Psoas muscle (tissue), 8 donors: ENCODE results near the gene TSNAXIP1. TPM values are rescaled to one million over a fixed set of nuclear protein-coding genes. Genes with fewer than 3 reads are reported as not detected.
A peak's percentile ranks its signal among the peaks of the same experiment; 100 is the strongest.

Experiments used
- ATAC-seq, 4 donors: fragments of 200-7000 bp; cut with Tn5 transposase; one replicate each; pipeline ENCODE4 v1.9.1; 2020; ENCODE audit warnings: moderate library complexity in 3 of 4, mild to moderate bottlenecking in 2 of 4
- DNase-seq, 2 donors: peaks; one replicate each; pipeline ENCODE4 v3.0.0-alpha.2; 2020
- H3K27ac ChIP-seq: fragments of 200-600 bp; one replicate; pipeline ENCODE4 v1.8.0; 2022
- H3K27me3 ChIP-seq, 3 donors: fragments of 200-600 bp in 1 of 3; one replicate each; pipeline versions ENCODE4 v1.6.1 to v1.8.0; 2013 to 2022; ENCODE audit warnings: low read length in 2 of 3, mild to moderate bottlenecking in 2 of 3, moderate library complexity in 1 of 3; ENCODE audit not compliant: insufficient read depth in 3 of 3
- H3K36me3 ChIP-seq, 2 donors: fragments of 200-600 bp in 1 of 2; one replicate each; pipeline versions ENCODE4 v1.6.1 to v1.8.0; 2013 to 2022; ENCODE audit warnings: low read depth in 1 of 2, mild to moderate bottlenecking in 1 of 2, moderate library complexity in 1 of 2; ENCODE audit not compliant: insufficient read depth in 1 of 2
- H3K4me1 ChIP-seq: fragments of 200-600 bp; one replicate; pipeline ENCODE4 v1.8.0; 2022
- H3K4me3 ChIP-seq: fragments of 200-600 bp; one replicate; pipeline ENCODE4 v1.8.0; 2022; ENCODE audit warnings: mild to moderate bottlenecking
- H3K9me3 ChIP-seq: fragments of 200-600 bp; one replicate; pipeline ENCODE4 v1.8.0; 2022
- WGBS, 3 donors: extraction: QIAGEN DNeasy Blood & Tissue Kit; methylation state at CpG; one replicate each; pipeline versions ENCODE4 v1.1.6 to v1.1.7; 2013; 5-methylcytosine and 5-hydroxymethylcytosine counted together
- intact Hi-C, 2 donors: fragments of 100-400 bp; cut with DNase I; formaldehyde crosslinking; loops; one replicate each; pipeline versions ENCODE4 v1.11.0 to v1.14.2; 2022
- polyA plus RNA-seq, 3 donors: library from polyadenylated mRNA; stranded (reverse); fragments of 200-250 nt; gene quantifications; one replicate each; pipeline ENCODE4 v1.2.3, GENCODE V29; 2013
- total RNA-seq, 4 donors: library from RNA; stranded (reverse); fragmentation: NEBNext Ultra II Directional in 2 of 4; extraction: Animal tissue kit (Norgen Biotek cat#: 25700) in 2 of 4; gene quantifications; one replicate each; pipeline versions ENCODE4 v1.2.1 to v1.2.4, GENCODE V29; 2021 to 2023
- TF ChIP-seq, protein P1 (sequence below): fragments of 200-600 bp; IDR thresholded peaks from one replicate; pipeline ENCODE4 v1.8.0; 2022; ENCODE audit warnings: antibody characterized with exemption
- donor health status: healthy with polysubstance abuse.
- donor health status: DM: no; HTN: no; CAD: no; lungs with moderate emphysema.
- donor health status: Bipolar disorder and iron deficiency.
- donor health status: healthy.
- donor health status: DM: yes; HTN: yes; CAD: no.
- donor health status: DM: no; HTN: no; CAD: no.
- donor health status: DM: no; HTN: no; CAD: no.
- donor health status: DM: yes; HTN: yes; CAD: no.

TSNAXIP1 gene
- total and polyA plus RNA-seq, 7 donors = 0.27 to 1.4 (median 0.65) TPM

DNA sequence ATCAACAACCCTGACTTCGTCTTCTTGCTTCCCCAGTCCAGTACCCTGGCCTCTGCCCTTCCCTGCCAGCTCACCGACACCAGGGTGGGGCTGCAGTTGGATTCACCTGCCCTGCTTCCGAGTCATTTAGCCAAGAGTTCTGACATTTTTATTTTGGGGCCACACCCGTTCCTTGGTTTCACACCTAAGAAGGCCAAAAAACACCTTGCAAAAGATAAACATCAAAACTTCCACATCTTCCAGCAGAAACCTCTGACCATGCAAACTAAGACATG is 45.8 kb upstream of the TSNAXIP1 start:
- TF ChIP-seq, protein P1, sequence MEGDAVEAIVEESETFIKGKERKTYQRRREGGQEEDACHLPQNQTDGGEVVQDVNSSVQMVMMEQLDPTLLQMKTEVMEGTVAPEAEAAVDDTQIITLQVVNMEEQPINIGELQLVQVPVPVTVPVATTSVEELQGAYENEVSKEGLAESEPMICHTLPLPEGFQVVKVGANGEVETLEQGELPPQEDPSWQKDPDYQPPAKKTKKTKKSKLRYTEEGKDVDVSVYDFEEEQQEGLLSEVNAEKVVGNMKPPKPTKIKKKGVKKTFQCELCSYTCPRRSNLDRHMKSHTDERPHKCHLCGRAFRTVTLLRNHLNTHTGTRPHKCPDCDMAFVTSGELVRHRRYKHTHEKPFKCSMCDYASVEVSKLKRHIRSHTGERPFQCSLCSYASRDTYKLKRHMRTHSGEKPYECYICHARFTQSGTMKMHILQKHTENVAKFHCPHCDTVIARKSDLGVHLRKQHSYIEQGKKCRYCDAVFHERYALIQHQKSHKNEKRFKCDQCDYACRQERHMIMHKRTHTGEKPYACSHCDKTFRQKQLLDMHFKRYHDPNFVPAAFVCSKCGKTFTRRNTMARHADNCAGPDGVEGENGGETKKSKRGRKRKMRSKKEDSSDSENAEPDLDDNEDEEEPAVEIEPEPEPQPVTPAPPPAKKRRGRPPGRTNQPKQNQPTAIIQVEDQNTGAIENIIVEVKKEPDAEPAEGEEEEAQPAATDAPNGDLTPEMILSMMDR = no peak
- Histone ChIP-seq H3K36me3 (peaks cover 0 to 15% of the 10 kb centered on the region in 2 donors), H3K4me1 (peaks cover 20% of the 10 kb centered on the region), H3K27ac (peak overlapping the region; percentile 50), H3K4me3 (no peak overlapping the region), H3K27me3 (no peaks in the 10 kb centered on the region), H3K9me3 (no peaks in the 10 kb centered on the region)
- no peak for ATAC-seq
- 81 to 91% (median 84%) methylated on average over 4 of the region's 4 CpGs for WGBS, 3 donors
- intact Hi-C loops = no loop called here
- no peak for DNase-seq

DNA sequence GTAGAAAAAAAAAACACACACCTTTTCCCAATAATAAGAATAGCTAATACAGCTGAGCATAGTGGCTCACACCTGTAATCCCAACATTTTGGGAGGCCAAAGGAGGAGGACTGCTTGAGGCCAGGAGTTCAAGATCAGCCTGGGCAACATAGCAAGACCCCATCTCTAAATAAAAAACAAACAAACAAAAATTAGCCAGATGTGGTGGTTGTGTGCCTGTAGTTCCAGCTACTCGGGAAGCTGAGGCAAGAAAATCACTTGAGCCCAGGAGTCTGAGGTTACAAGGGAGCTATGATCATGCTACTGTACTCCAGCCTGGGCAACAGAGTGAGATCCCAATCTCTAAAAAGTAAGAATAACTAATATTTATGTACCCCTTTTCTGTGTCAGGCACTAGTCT is 44.8 kb upstream of the TSNAXIP1 start:
- Histone ChIP-seq H3K36me3 (peaks cover 0 to 15% of the 10 kb centered on the region in 2 donors), H3K4me1 (peaks cover 31% of the 10 kb centered on the region)
- WGBS, 3 donors = 94 to 100% (median 94%) methylated on average over 1 of the region's 1 CpG

DNA sequence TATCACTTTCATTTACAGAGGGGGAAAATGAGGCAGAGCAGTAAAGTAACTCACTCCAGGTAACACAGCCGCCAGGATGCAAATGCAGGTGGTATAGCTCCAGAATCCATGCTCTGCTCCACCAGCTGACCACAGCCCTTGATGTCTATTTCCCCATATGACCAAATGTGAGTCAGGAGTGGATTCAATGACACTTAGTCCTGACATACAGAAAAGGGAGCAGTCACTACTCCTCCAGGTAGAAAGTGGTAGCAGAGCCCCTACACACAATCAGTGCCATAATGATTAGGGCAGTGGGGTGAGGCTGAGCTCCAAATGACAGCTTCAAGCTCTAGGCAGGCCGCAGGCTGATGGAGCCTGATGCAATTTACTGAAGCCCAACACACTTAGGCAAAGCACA is 44.3 kb upstream of the TSNAXIP1 start:
- ATAC-seq = peak in 1 of 4 donors; percentile 29
- 92 to 94% (median 93%) methylated on average over 2 of the region's 2 CpGs for WGBS, 3 donors
- intact Hi-C loops = no loop called here
- no peaks in the 10 kb centered on the region for H3K9me3 ChIP-seq
- TF ChIP-seq, protein P1 = no peak
- H3K4me1 ChIP-seq = peaks cover 33% of the 10 kb centered on the region
- no peak for DNase-seq
- H3K27me3 ChIP-seq = no peaks in the 10 kb centered on the region
- H3K27ac ChIP-seq = no peak overlapping the region
- H3K4me3 ChIP-seq = no peak overlapping the region
- peaks cover 0 to 15% of the 10 kb centered on the region in 2 donors for H3K36me3 ChIP-seq

More for the DNA sequence above, 44.8 kb upstream of the TSNAXIP1 start:
- H3K4me3 ChIP-seq = no peak overlapping the region
- ATAC-seq = no peak
- no peak for DNase-seq
- TF ChIP-seq, protein P1 = no peak
- H3K27me3 ChIP-seq = no peaks in the 10 kb centered on the region
- intact Hi-C loops = no loop called here
- H3K27ac ChIP-seq = no peak overlapping the region
- no peaks in the 10 kb centered on the region for H3K9me3 ChIP-seq

DNA sequence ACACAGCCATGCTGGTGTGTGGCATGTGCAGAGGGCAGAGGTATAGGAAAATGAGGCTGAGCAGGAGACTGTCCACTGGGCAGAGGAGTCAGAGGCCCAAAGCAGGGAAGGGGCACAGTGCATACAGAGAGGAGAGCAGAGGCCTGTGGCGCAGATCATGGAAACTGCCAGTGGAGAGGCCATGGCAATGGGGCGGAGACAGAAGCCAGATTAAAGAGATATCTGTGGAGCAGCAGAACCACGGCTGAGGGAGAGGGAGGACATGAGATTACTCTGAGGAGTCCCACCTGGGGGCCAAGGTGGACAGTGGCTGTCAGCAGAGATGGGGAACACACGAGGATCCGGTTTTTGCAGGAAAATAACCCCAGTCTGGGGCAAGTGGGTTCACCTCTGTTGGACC is 43.6 kb upstream of the TSNAXIP1 start:
- TF ChIP-seq, protein P1 = no peak
- Histone ChIP-seq H3K9me3 (no peaks in the 10 kb centered on the region), H3K27me3 (no peaks in the 10 kb centered on the region), H3K4me1 (peaks cover 33% of the 10 kb centered on the region), H3K27ac (no peak overlapping the region), H3K36me3 (peaks cover 0 to 15% of the 10 kb centered on the region in 2 donors), H3K4me3 (no peak overlapping the region)
- 87 to 96% (median 87%) methylated on average over 5 of the region's 5 CpGs for WGBS, 3 donors
- ATAC-seq (peak in 1 of 4 donors; percentile 17), DNase-seq (no peak)
- intact Hi-C loops = no loop called here

DNA sequence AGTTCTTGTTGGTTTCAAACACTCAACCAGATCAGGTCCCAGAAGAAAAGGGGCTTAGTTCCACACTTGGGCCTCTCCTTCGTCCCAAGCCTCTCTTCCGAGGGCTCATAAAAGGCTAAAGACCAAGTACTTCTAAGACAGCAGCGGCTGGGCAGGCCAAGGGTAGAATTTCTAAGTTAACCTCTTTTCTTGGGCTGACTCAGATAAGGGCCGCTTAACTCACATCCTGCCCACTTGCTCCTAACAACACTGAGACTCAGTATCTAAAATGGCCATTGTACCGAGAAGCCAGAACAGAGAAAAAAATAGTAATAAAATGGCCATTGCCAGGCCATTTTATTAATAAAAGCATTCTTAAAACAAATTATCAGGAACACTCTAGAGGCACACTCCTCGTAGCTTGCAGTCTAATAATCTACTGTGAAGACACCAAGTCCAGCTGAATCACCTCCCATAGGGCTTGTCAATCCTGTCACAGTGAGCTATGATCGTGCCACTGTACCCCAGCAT is 42.5 kb upstream of the TSNAXIP1 start:
- TF ChIP-seq, protein P1 = no peak
- DNase-seq = no peak
- H3K4me1 ChIP-seq = peaks cover 33% of the 10 kb centered on the region
- intact Hi-C loops = no loop called here
- H3K4me3 ChIP-seq = no peak overlapping the region
- H3K9me3 ChIP-seq = no peaks in the 10 kb centered on the region
- ATAC-seq = no peak
- H3K27me3 ChIP-seq = no peaks in the 10 kb centered on the region
- H3K27ac ChIP-seq = no peak overlapping the region
- WGBS, 3 donors = 94 to 96% (median 96%) methylated on average over 7 of the region's 7 CpGs
- H3K36me3 ChIP-seq = peaks cover 0 to 12% of the 10 kb centered on the region in 2 donors
